SK-N-SH (cell line): ENCODE data around the gene PKP1. TPM values are rescaled to one million over a fixed set of nuclear protein-coding genes. Genes with fewer than 3 reads are reported as not detected.

Source experiments
- CTCF ChIA-PET: fragments of 300-600, 350-600 bp; formaldehyde crosslinking; extraction: SDS; loops from one replicate; lab custom pipeline; 2021; lab: Yijun Ruan, JAX
- POLR2A ChIA-PET: fragments of 350-600 bp; sonication (Branson Sonifier 250); formaldehyde crosslinking; extraction: SDS; loops from one replicate; lab custom pipeline; 2020; ENCODE audit warnings: antibody characterized with exemption, inconsistent platforms; lab: Yijun Ruan, JAX
- DNase-seq: peaks from one replicate; pipeline ENCODE4 v3.0.0; 2012
- H2AFZ ChIP-seq: fragments of 200-600 bp; sonication (generic); 2 replicates; pipeline ENCODE4 v1.8.1; 2016; ENCODE audit warnings: antibody characterized with exemption, mild to moderate bottlenecking, low read depth
- H3F3A ChIP-seq: fragments of 200-600 bp; sonication (generic); replicated peaks from 2 replicates; pipeline ENCODE3; 2016; ENCODE audit warnings: antibody characterized with exemption, mild to moderate bottlenecking; ENCODE audit not compliant: insufficient read depth
- H3K27ac ChIP-seq, 2 experiments: fragments of 200-500 bp in 1 of 2; fragments of 200-600 bp in 1 of 2; sonication (Bioruptor generic) in 1 of 2; sonication (generic), shearing (Covaris generic) in 1 of 2; 2 replicates each; pipeline versions ENCODE4 v1.5.1 to v1.6.1; 2014 to 2016; ENCODE audit warnings: low read depth in 2 of 2, inconsistent platforms in 1 of 2, low read length in 1 of 2, mild to moderate bottlenecking in 1 of 2, mixed read lengths in 1 of 2
- H3K27me3 ChIP-seq: fragments of 200-600 bp; sonication (generic), shearing (Covaris generic); 2 replicates; pipeline ENCODE4 v1.6.1; 2016; ENCODE audit warnings: mixed run types; ENCODE audit not compliant: insufficient read depth
- H3K36me3 ChIP-seq, 2 experiments: fragments of 200-500 bp in 1 of 2; fragments of 200-600 bp in 1 of 2; sonication (Bioruptor generic) in 1 of 2; sonication (generic) in 1 of 2; replicated peaks in 1 of 2; 2 replicates each; pipeline versions ENCODE3 to v1.5.1; 2014 to 2016; ENCODE audit warnings: low read length in 1 of 2, mild to moderate bottlenecking in 1 of 2; ENCODE audit not compliant: insufficient read depth in 2 of 2, control insufficient read depth in 1 of 2
- H3K4me1 ChIP-seq, 2 experiments: fragments of 200-500 bp in 1 of 2; fragments of 200-600 bp in 1 of 2; sonication (Bioruptor generic) in 1 of 2; sonication (generic), shearing (Covaris generic) in 1 of 2; 2 replicates each; pipeline versions ENCODE4 v1.5.1 to v1.6.1; 2014 to 2016; ENCODE audit warnings: low read depth in 1 of 2, low read length in 1 of 2, mixed run types in 1 of 2; ENCODE audit not compliant: insufficient read depth in 2 of 2, control insufficient read depth in 1 of 2
- H3K4me2 ChIP-seq: fragments of 200-600 bp; sonication (generic), shearing (Covaris generic); 2 replicates; pipeline ENCODE4 v1.6.1; 2017; ENCODE audit warnings: mixed run types
- H3K4me3 ChIP-seq, 2 experiments: fragments of 200-500 bp in 1 of 2; fragments of 200-600 bp in 1 of 2; sonication (Bioruptor generic) in 1 of 2; sonication (generic), shearing (Covaris generic) in 1 of 2; 2 replicates each; pipeline versions ENCODE4 v1.5.1 to v1.8.1; 2014 to 2016; ENCODE audit warnings: low read depth in 2 of 2, inconsistent platforms in 1 of 2, low read length in 1 of 2, mild to moderate bottlenecking in 1 of 2, mixed read lengths in 1 of 2, moderate library complexity in 1 of 2
- H3K79me2 ChIP-seq: fragments of 200-600 bp; sonication (generic); 2 replicates; pipeline ENCODE4 v1.8.1; 2017; ENCODE audit warnings: mild to moderate bottlenecking; ENCODE audit not compliant: insufficient read depth
- H3K9ac ChIP-seq: fragments of 200-600 bp; sonication (generic); 2 replicates; pipeline ENCODE4 v1.6.1; 2017; ENCODE audit warnings: mixed run types
- H3K9me2 ChIP-seq: fragments of 200-600 bp; sonication (generic); 2 replicates; pipeline ENCODE4 v1.6.1; 2017; ENCODE audit warnings: mixed run types
- H3K9me3 ChIP-seq: fragments of 200-600 bp; sonication (generic); 2 replicates; pipeline ENCODE4 v1.6.1; 2017; ENCODE audit warnings: mixed run types, mild to moderate bottlenecking, moderate library complexity
- H4K20me1 ChIP-seq: fragments of 200-600 bp; sonication (generic); 2 replicates; pipeline ENCODE4 v1.6.1; 2017; ENCODE audit warnings: mild to moderate bottlenecking, mixed run types; ENCODE audit not compliant: insufficient read depth
- CTCF ChIP-seq: fragments of 200-600 bp; sonication (generic); IDR thresholded peaks from 2 replicates; pipeline ENCODE4 v1.6.1; 2017; ENCODE audit warnings: antibody characterized with exemption, mild to moderate bottlenecking, moderate library complexity
- EP300 ChIP-seq, 2 experiments: IDR thresholded peaks; 2 replicates each; pipeline versions ENCODE4 v1.4.0 to v1.6.1; 2012; ENCODE audit warnings: borderline replicate concordance in 1 of 2, low read depth in 1 of 2, low read length in 1 of 2
- FOSL2 ChIP-seq: IDR thresholded peaks from 2 replicates; pipeline ENCODE4 v1.4.0; 2012; ENCODE audit warnings: low read depth, mild to moderate bottlenecking, moderate library complexity, borderline replicate concordance
- JUND ChIP-seq: IDR thresholded peaks from 2 replicates; pipeline ENCODE4 v1.4.0; 2012
- MXI1 ChIP-seq: IDR thresholded peaks from 2 replicates; pipeline ENCODE4 v1.6.1; 2012; ENCODE audit warnings: mild to moderate bottlenecking, low read depth, low read length, improper control_type of control experiment
- POLR2AphosphoS5 ChIP-seq: IDR thresholded peaks from 2 replicates; pipeline ENCODE4 v1.6.1; 2012; ENCODE audit warnings: low read depth, low read length
- RAD21 ChIP-seq: IDR thresholded peaks from 2 replicates; pipeline ENCODE4 v1.6.1; 2012; ENCODE audit warnings: mild to moderate bottlenecking, low read length
- RCOR1 ChIP-seq: fragments of 150-350 bp; IDR thresholded peaks from 2 replicates; pipeline ENCODE4 v1.6.1; 2017; ENCODE audit warnings: antibody characterized with exemption, low read length
- RXRA ChIP-seq: IDR thresholded peaks from 2 replicates; pipeline ENCODE4 v1.4.0; 2012; ENCODE audit warnings: low read depth, mild to moderate bottlenecking, borderline replicate concordance
- SIN3A ChIP-seq: IDR thresholded peaks from 2 replicates; pipeline ENCODE4 v1.6.1; 2012; ENCODE audit warnings: low read depth, mild to moderate bottlenecking, low read length, moderate library complexity, borderline replicate concordance
- TCF12 ChIP-seq: IDR thresholded peaks from 2 replicates; pipeline ENCODE4 v1.4.0; 2012
- USF2 ChIP-seq: fragments of 150-350 bp; IDR thresholded peaks from 2 replicates; pipeline ENCODE4 v1.6.1; 2017; ENCODE audit warnings: antibody characterized with exemption, low read length, low read depth, borderline replicate concordance
- YY1 ChIP-seq: IDR thresholded peaks from 2 replicates; pipeline ENCODE4 v1.4.0; 2012; ENCODE audit warnings: low read depth, mild to moderate bottlenecking
- WGBS: methylation state at CpG from one replicate; pipeline ENCODE4 v1.1.6; 2017; ENCODE audit warnings: low lambda C conversion rate; 5-methylcytosine and 5-hydroxymethylcytosine counted together
- polyA plus RNA-seq, 3 experiments: library from polyadenylated mRNA; depleted of rRNA; stranded (reverse); fragments of >200 nt; gene quantifications; 2 replicates each; pipeline ENCODE4 v1.2.3, GENCODE V29; 2012
- TF ChIP-seq, protein P1 (sequence below): IDR thresholded peaks from 2 replicates; pipeline ENCODE4 v1.4.0; 2012; ENCODE audit warnings: low read depth, borderline replicate concordance
- TF ChIP-seq, protein P2 (sequence below): IDR thresholded peaks from 2 replicates; pipeline ENCODE4 v1.4.0; 2012; ENCODE audit warnings: low read depth, borderline replicate concordance

Gene PKP1
- polyA plus RNA-seq, 1 of the 3 experiments (the other 2 are of a cell fraction) = not detected

- Histone ChIP-seq H3K27ac (no peak overlapping the region), H3F3A (no peaks in the 10 kb centered on the region), H3K27me3 (peaks cover 3% of the 10 kb centered on the region; the same call in 1 of the 2 replicates), H3K4me1 (peaks cover 0 to 2% of the 10 kb centered on the region in 2 experiments; a peak in 1 of 4 replicates), H3K9me2 (no peaks in the 10 kb centered on the region), H3K4me2 (no peak overlapping the region), H4K20me1 (no peaks in the 10 kb centered on the region), H3K79me2 (no peaks in the 10 kb centered on the region), H2AFZ (no peak overlapping the region), H3K9ac (no peak overlapping the region), H3K4me3 (no peak overlapping the region), H3K9me3 (no peaks in the 10 kb centered on the region), H3K36me3 (no peaks in the 10 kb centered on the region)
- TF ChIP-seq POLR2AphosphoS5 = no peak
- CTCF ChIA-PET = interaction anchor here (1.3 to 17.5 kb wide), 5 partner anchors 10 to 106 kb away, joined by 3 to 329 read pairs (median 125); no protein-coding TSS in a partner anchor
- POLR2A ChIA-PET = no interaction called here
- 63% methylated on average over 4 of the region's 8 CpGs for WGBS
- no peak for DNase-seq
Observed at GRCh38 chr1:201357211-201357610, 73.9 kb downstream of the PKP1 start.

DNA sequence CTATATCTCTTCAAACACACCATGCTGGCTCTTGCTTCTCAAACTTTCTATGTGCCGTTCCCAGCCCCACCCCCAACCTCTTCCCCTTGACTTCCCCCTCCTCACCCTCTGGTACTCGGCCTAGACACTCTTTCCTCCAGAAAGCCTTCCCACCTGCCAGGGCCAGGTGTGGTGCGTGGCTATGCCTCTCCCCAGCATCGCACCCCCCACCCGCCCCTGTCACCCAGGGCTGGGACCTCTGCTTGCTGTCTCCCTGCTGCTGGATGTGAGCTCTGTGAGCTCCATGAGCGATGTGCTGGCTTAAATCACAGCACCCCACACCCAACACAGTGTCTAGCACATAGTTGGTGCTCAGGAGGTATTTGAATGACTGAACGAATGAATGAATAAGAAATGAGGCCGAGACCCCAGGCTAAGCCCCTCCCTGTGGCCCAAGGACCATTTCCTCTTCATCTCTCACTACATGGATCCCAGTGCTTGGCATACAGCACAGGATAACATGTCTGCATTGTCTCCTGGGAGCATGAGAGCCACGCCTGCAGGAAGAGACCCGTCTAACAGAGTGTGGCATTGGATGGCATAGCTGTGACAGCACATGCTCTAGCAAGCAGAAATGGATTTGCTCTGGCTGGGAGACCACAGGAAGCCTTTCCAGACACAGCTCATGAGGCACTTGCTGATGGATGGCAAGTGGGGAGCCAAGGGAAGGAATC lies 74.5 kb downstream of the PKP1 start:
- no peaks in the 10 kb centered on the region for H3K79me2 ChIP-seq
- H3K9ac ChIP-seq = no peak overlapping the region
- peaks cover 0 to 2% of the 10 kb centered on the region in 2 experiments; a peak in 1 of 4 replicates for H3K4me1 ChIP-seq
- TF ChIP-seq EP300 (IDR thresholded peaks at IDR 0.05; ENCODE audit: borderline replicate concordance in 1 of 2, low read depth in 1 of 2, low read length in 1 of 2) = no peak
- TF ChIP-seq RXRA = no peak
- TF ChIP-seq USF2 = no peak
- TF ChIP-seq JUND = no peak
- TF ChIP-seq YY1 = no peak
- no peak for TF ChIP-seq SIN3A
- no peak for TF ChIP-seq FOSL2
- no peak for TF ChIP-seq CTCF
- no peak for TF ChIP-seq TCF12
- no peak for TF ChIP-seq MXI1
- no peak for TF ChIP-seq RCOR1
- no peak for TF ChIP-seq RAD21
- TF ChIP-seq, protein P1, sequence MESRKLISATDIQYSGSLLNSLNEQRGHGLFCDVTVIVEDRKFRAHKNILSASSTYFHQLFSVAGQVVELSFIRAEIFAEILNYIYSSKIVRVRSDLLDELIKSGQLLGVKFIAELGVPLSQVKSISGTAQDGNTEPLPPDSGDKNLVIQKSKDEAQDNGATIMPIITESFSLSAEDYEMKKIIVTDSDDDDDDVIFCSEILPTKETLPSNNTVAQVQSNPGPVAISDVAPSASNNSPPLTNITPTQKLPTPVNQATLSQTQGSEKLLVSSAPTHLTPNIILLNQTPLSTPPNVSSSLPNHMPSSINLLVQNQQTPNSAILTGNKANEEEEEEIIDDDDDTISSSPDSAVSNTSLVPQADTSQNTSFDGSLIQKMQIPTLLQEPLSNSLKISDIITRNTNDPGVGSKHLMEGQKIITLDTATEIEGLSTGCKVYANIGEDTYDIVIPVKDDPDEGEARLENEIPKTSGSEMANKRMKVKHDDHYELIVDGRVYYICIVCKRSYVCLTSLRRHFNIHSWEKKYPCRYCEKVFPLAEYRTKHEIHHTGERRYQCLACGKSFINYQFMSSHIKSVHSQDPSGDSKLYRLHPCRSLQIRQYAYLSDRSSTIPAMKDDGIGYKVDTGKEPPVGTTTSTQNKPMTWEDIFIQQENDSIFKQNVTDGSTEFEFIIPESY = no peak
- TF ChIP-seq, protein P2, sequence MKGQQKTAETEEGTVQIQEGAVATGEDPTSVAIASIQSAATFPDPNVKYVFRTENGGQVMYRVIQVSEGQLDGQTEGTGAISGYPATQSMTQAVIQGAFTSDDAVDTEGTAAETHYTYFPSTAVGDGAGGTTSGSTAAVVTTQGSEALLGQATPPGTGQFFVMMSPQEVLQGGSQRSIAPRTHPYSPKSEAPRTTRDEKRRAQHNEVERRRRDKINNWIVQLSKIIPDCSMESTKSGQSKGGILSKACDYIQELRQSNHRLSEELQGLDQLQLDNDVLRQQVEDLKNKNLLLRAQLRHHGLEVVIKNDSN = no peak
- no peaks in the 10 kb centered on the region for H3K9me2 ChIP-seq
- no peak overlapping the region for H3K4me3 ChIP-seq
- no peaks in the 10 kb centered on the region for H3K9me3 ChIP-seq
- no peaks in the 10 kb centered on the region for H3F3A ChIP-seq
- H3K36me3 ChIP-seq = no peaks in the 10 kb centered on the region
- no peak overlapping the region for H3K4me2 ChIP-seq
- H2AFZ ChIP-seq = no peak overlapping the region
- H4K20me1 ChIP-seq = no peaks in the 10 kb centered on the region
- ChIA-PET CTCF (interaction anchor here (1.0 to 17.5 kb wide), 8 partner anchors 11 to 106 kb away, joined by 3 to 329 read pairs (median 70); no protein-coding TSS in a partner anchor), POLR2A (no interaction called here)
- H3K27me3 ChIP-seq = peaks cover 3% of the 10 kb centered on the region; the same call in 1 of the 2 replicates
- DNase-seq = no peak
- H3K27ac ChIP-seq = no peak overlapping the region
- WGBS = 61% methylated on average over 10 of the region's 10 CpGs
